K562 (cell line): ENCODE results near the gene NOSTRIN. TPM values are rescaled to one million over a fixed set of nuclear protein-coding genes. Genes with fewer than 3 reads are reported as not detected.

Source experiments
- CBX3 ChIP-seq, 2 experiments: IDR thresholded peaks; 1 replicate in 1 of 2; 2 replicates in 1 of 2; pipeline ENCODE4 v1.6.1; 2012; ENCODE audit warnings: inconsistent platforms in 2 of 2, low read length in 2 of 2, borderline replicate concordance in 1 of 2, control low read depth in 1 of 2
- CLOCK ChIP-seq: fragments of 250-450 bp; sonication (Bioruptor Pico); IDR thresholded peaks from 2 replicates; pipeline ENCODE4 v1.4.0; 2020; ENCODE audit warnings: mild to moderate bottlenecking, moderate library complexity, borderline replicate concordance
- CREB3L1 ChIP-seq: fragments of 450-650 bp; IDR thresholded peaks from 2 replicates; pipeline ENCODE4 v1.6.1; 2014; ENCODE audit warnings: low read depth, mild to moderate bottlenecking, moderate library complexity, borderline replicate concordance
- KHSRP ChIP-seq: fragments of 450-650 bp; IDR thresholded peaks from 2 replicates; pipeline ENCODE4 v1.6.1; 2017
- L3MBTL2 ChIP-seq: fragments of 450-650 bp; IDR thresholded peaks from 2 replicates; pipeline ENCODE4 v1.6.1; 2016; ENCODE audit warnings: mild to moderate bottlenecking, moderate library complexity
- LCOR ChIP-seq: sonication (generic); formaldehyde crosslinking; IDR thresholded peaks from 2 replicates; pipeline ENCODE4 v1.8.0; 2022; ENCODE audit warnings: mild to moderate bottlenecking, missing genetic modification reagents
- TRIM28 ChIP-seq: fragments of 450-650 bp; IDR thresholded peaks from 2 replicates; pipeline ENCODE4 v1.6.1; 2017
- ZBTB17 ChIP-seq: fragments of 450-650 bp; formaldehyde crosslinking; IDR thresholded peaks from 2 replicates; pipeline ENCODE4 v1.4.0; 2020; ENCODE audit warnings: mild to moderate bottlenecking
- ZBTB5 ChIP-seq: fragments of 450-650 bp; IDR thresholded peaks from 2 replicates; pipeline ENCODE4 v1.6.1; 2017; ENCODE audit warnings: antibody characterized with exemption
- ZNF407 ChIP-seq: fragments of 450-650 bp; IDR thresholded peaks from 2 replicates; pipeline ENCODE4 v1.6.1; 2016; ENCODE audit warnings: low read depth
- ZNF512 ChIP-seq: IDR thresholded peaks from 2 replicates; pipeline ENCODE4 v1.6.1; 2016; ENCODE audit warnings: missing genetic modification characterization, missing compliant biosample characterization
- polyA plus RNA-seq, 8 experiments: library from polyadenylated mRNA; depleted of rRNA in 4 of 8; stranded (reverse) in 5 of 8; unstranded in 3 of 8; fragments of >200 nt; fragmentation: Nextera tagmentation in 2 of 8; fragmentation: Illumina TruSeq in 1 of 8; extraction: Ambion mirVana in 2 of 8; extraction: Trizol in 1 of 8; gene quantifications; 2 replicates each; pipeline versions ENCODE4 v1.2.1 to v1.2.3, GENCODE V29; 2011 to 2014; ENCODE audit warnings: inconsistent platforms in 1 of 8, missing spikeins in 1 of 8
- total RNA-seq, 7 experiments: library from RNA; depleted of rRNA in 6 of 7; stranded (reverse); fragments of >200 nt in 6 of 7; fragmentation: Illumina TruSeq in 2 of 7; extraction: Trizol in 2 of 7; gene quantifications; 2 replicates each; pipeline versions ENCODE4 v1.2.1 to v1.2.3, GENCODE V29; 2011 to 2021; ENCODE audit warnings: low replicate concordance in 1 of 7

NOSTRIN gene
- total and polyA plus RNA-seq, 9 of the 15 experiments (the other 6 are each of a cell fraction or from before 2014, with no cell fraction given) = 26.7 to 82.9 (median 56.3) TPM

- no peak for TF ChIP-seq CLOCK (CRISPR knock-in tag)
- TF ChIP-seq KHSRP = no peak
- TF ChIP-seq L3MBTL2 = peak; percentile 90
- no peak for TF ChIP-seq ZNF512 (tag)
- TF ChIP-seq CREB3L1 = no peak
- 0 out of 2 replicates have a peak, but pooled peaks have one; percentile 72 for TF ChIP-seq TRIM28
- TF ChIP-seq ZNF407 = no peak
- peak in 1 of 2 experiments; percentile 86; a peak in 2 of 3 replicates for TF ChIP-seq CBX3 (IDR thresholded peaks at IDR 0.05; ENCODE audit: borderline replicate concordance in 1 of 2, low read length in 2 of 2)
- no peak for TF ChIP-seq ZBTB17
- no peak for TF ChIP-seq ZBTB5
- TF ChIP-seq LCOR (CRISPR knock-in tag) = peak; percentile 72; the same call in 1 of the 2 replicates
Observed at GRCh38 chr2:168851674-168852320, 49.4 kb downstream of the NOSTRIN start (continued).
